Neutrophil (primary cell): Measurements from ENCODE around the gene ADAMTS16.

Experiments
- H3K27ac ChIP-seq: fragments of 200-600 bp; sonication (generic); 2 replicates; pipeline ENCODE4 v1.5.1; 2016; ENCODE audit warnings: mild to moderate bottlenecking, moderate library complexity
- H3K27me3 ChIP-seq: fragments of 200-600 bp; sonication (generic); 2 replicates; pipeline ENCODE4 v1.6.0; 2016; ENCODE audit warnings: mild to moderate bottlenecking
- H3K36me3 ChIP-seq: fragments of 200-600 bp; sonication (generic); 2 replicates; pipeline ENCODE4 v1.5.1; 2017
- H3K4me1 ChIP-seq, 2 experiments: fragments of 200-600 bp in 1 of 2; sonication (generic) in 1 of 2; 1 replicate in 1 of 2; 2 replicates in 1 of 2; pipeline versions ENCODE4 v1.5.1 to v1.6.1; 2013 to 2016; ENCODE audit warnings: low read depth in 1 of 2, low read length in 1 of 2, mild to moderate bottlenecking in 1 of 2, moderate library complexity in 1 of 2; ENCODE audit not compliant: control insufficient read depth in 1 of 2, insufficient read depth in 1 of 2
- H3K4me3 ChIP-seq, 2 experiments: fragments of 200-600 bp in 1 of 2; sonication (generic) in 1 of 2; 1 replicate in 1 of 2; 2 replicates in 1 of 2; pipeline ENCODE4 v1.5.1; 2013 to 2016; ENCODE audit warnings: low read depth in 1 of 2, low read length in 1 of 2, mild to moderate bottlenecking in 1 of 2, moderate library complexity in 1 of 2
- H3K9me3 ChIP-seq: fragments of 200-600 bp; sonication (generic); 2 replicates; pipeline ENCODE4 v1.5.1; 2016
- TF ChIP-seq, protein P1 (sequence below): fragments of 200-600 bp; sonication (generic); IDR thresholded peaks from 2 replicates; pipeline ENCODE4 v1.5.1; 2016; ENCODE audit warnings: antibody characterized with exemption

ADAMTS16 gene

DNA sequence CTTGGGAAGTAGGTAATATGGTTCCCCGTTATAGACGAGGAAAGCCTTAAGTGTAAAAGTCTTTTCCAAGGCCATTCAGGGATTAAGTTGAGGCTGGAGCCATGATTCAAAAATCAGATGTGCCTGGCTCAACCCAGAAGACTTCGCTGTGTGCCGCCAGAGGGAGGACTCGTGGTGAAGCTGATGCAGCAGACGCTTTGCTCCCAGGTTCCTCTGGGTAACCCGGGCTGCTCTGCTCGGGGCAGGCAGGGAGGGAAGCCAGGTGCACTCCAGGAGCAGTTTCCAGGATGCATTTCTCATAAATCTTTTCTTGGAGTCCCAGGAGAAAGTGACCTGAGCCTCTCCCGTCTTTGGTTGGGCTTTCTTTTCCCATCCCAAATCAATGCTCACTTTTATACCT lies 219.5 kb downstream of the ADAMTS16 start:
- TF ChIP-seq, protein P1, sequence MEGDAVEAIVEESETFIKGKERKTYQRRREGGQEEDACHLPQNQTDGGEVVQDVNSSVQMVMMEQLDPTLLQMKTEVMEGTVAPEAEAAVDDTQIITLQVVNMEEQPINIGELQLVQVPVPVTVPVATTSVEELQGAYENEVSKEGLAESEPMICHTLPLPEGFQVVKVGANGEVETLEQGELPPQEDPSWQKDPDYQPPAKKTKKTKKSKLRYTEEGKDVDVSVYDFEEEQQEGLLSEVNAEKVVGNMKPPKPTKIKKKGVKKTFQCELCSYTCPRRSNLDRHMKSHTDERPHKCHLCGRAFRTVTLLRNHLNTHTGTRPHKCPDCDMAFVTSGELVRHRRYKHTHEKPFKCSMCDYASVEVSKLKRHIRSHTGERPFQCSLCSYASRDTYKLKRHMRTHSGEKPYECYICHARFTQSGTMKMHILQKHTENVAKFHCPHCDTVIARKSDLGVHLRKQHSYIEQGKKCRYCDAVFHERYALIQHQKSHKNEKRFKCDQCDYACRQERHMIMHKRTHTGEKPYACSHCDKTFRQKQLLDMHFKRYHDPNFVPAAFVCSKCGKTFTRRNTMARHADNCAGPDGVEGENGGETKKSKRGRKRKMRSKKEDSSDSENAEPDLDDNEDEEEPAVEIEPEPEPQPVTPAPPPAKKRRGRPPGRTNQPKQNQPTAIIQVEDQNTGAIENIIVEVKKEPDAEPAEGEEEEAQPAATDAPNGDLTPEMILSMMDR, result no peak
- no peaks in the 10 kb centered on the region for H3K27me3 ChIP-seq
- no peaks in the 10 kb centered on the region for H3K36me3 ChIP-seq
- no peak overlapping the region for H3K4me3 ChIP-seq
- no peaks in the 10 kb centered on the region for H3K9me3 ChIP-seq
- no peak overlapping the region for H3K27ac ChIP-seq
- no peaks in the 10 kb centered on the region for H3K4me1 ChIP-seq

DNA sequence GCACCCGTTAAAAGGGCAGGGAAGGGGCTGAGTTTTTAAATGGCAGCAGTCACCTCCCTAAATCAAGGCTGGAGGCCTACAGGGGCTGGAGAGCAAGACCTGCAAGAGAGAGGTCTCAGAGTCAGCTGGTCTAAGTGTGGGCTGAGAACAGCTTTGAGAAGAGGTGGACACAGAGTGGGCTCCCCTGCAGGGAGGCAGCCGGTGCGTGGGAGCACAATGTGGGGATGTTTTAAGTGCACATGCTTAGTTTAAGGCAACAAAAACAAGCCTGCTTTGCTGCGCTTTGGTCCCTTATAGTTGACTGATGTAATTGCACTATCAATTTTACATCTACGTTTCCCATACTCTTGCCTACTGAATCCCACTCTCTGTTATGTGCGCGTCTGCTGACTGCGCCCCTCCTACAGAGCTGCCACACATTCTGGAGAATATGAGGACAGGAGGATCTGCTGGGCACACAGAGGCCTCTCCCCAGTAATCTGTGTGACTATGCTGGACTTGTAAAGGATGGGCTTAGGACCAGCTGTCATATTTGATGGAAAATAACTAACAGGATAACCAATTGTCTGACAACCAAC lies 220.3 kb downstream of the ADAMTS16 start:
- Histone ChIP-seq H3K36me3 (no peaks in the 10 kb centered on the region), H3K4me3 (no peak overlapping the region), H3K27me3 (no peaks in the 10 kb centered on the region), H3K4me1 (no peaks in the 10 kb centered on the region), H3K9me3 (no peaks in the 10 kb centered on the region), H3K27ac (no peak overlapping the region)
- TF ChIP-seq, protein P1, result no peak

GRCh38 chr5:5360941-5361520 lies 220.9 kb downstream of the ADAMTS16 start:
- Histone ChIP-seq H3K27me3 (no peaks in the 10 kb centered on the region), H3K36me3 (no peaks in the 10 kb centered on the region), H3K4me1 (no peaks in the 10 kb centered on the region), H3K27ac (no peak overlapping the region), H3K9me3 (no peaks in the 10 kb centered on the region), H3K4me3 (no peak overlapping the region)
- TF ChIP-seq, protein P1, result no peak

GRCh38 chr5:5363045-5363444 lies 222.9 kb downstream of the ADAMTS16 start:
- Histone ChIP-seq H3K27me3 (no peaks in the 10 kb centered on the region), H3K9me3 (no peaks in the 10 kb centered on the region), H3K36me3 (no peaks in the 10 kb centered on the region), H3K27ac (no peak overlapping the region), H3K4me3 (no peak overlapping the region), H3K4me1 (no peaks in the 10 kb centered on the region)
- TF ChIP-seq, protein P1, result no peak

DNA sequence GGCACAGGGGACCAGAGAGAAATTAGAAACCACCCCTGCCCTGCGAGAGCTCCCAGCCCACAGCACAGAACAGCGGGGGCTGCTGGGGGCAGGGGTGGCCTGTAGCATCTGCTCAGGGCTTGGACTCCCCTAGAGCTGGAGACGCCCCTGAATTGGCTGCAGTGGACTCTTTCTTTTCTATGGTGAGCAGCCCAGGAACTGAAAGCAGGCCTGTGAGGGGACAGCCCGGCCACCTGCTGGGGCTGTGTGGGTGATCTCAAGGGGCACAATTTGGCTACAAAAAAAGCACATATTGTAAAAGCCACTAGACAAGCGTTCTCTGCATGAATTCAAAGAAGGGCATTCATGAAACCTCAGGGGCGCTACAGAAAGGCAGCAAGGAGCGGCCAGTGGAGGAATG lies 224.8 kb downstream of the ADAMTS16 start:
- no peak overlapping the region for H3K27ac ChIP-seq
- H3K9me3 ChIP-seq, result no peaks in the 10 kb centered on the region
- H3K4me3 ChIP-seq, result no peak overlapping the region
- H3K36me3 ChIP-seq, result no peaks in the 10 kb centered on the region
- TF ChIP-seq, protein P1, result no peak
- no peaks in the 10 kb centered on the region for H3K4me1 ChIP-seq
- no peaks in the 10 kb centered on the region for H3K27me3 ChIP-seq
